Measurements from ENCODE around the gene TBX2. TPM values are rescaled to one million over a fixed set of nuclear protein-coding genes. Genes with fewer than 3 reads are reported as not detected.

TBX2 gene
- total RNA-seq, 4 donors from 2014 or later, result 3.1 to 14.2 (median 9.6) TPM

DNA sequence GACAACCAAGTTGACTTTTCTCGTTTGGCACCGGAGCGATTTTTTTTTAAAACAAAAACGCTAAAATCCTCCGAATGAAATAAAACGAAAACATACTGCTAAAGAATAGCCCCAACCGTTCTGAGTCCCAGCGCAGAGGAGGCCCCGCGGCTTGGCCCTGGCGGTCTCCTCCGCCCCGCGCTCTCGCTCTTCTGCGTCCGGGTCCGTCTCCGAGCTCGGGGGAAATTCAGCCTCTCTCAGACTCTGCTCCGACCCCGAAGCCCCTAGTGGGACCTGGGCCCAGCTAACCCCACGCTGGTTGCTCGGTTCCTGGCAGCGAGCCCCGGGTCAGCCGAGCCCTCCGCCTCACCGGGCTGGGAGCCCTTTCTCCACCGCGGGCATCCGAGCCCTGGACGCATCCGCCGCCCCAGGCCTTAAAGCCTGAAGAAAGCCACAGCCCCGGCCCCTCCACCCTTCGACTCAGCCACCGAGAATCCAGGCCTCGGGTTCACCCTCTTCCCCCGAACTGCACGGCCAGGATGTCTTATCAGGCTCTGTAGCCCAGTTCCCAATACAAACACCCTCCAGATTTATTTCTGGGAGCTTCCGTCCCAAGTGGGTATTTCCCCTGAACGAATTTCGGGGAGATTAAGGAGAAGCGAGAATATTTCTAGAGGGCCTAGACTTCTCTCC is 1.2 kb downstream of the TBX2 start:
- ATAC-seq (ENCODE audit: low FRiP score) (no peak), DNase-seq (ENCODE audit: low spot score) (no peak)
- TF ChIP-seq, protein P1, sequence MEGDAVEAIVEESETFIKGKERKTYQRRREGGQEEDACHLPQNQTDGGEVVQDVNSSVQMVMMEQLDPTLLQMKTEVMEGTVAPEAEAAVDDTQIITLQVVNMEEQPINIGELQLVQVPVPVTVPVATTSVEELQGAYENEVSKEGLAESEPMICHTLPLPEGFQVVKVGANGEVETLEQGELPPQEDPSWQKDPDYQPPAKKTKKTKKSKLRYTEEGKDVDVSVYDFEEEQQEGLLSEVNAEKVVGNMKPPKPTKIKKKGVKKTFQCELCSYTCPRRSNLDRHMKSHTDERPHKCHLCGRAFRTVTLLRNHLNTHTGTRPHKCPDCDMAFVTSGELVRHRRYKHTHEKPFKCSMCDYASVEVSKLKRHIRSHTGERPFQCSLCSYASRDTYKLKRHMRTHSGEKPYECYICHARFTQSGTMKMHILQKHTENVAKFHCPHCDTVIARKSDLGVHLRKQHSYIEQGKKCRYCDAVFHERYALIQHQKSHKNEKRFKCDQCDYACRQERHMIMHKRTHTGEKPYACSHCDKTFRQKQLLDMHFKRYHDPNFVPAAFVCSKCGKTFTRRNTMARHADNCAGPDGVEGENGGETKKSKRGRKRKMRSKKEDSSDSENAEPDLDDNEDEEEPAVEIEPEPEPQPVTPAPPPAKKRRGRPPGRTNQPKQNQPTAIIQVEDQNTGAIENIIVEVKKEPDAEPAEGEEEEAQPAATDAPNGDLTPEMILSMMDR (IDR thresholded peaks at IDR 0.05), result no peak

DNA sequence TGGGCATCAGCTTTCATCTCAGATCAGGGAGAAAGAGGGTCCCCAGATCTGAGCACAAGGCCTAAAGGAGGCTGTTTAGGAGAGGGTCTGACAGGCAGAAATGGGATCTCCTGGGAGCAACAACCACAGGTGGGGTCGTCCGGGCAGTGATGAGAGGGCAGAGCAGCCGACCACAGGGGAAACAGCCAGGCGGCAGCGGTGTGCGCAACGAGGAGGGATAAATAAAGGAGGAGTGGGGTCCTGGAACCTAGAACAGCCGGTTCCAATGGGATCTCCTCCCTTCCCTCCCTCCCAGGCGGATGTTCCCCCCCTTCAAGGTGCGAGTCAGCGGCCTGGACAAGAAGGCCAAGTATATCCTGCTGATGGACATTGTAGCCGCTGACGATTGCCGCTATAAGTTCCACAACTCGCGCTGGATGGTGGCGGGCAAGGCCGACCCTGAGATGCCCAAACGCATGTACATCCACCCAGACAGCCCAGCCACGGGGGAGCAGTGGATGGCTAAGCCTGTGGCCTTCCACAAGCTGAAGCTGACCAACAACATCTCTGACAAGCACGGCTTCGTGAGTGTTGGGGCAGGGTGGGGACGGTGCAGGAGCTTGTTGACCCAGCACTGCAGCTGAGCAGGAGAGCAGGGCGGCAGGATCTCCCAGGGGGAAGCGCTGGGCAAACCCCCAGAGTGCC is 1.9 kb downstream of the TBX2 start:
- ATAC-seq (ENCODE audit: low FRiP score) (no peak), DNase-seq (ENCODE audit: low spot score) (no peak)
- TF ChIP-seq, protein P1 (IDR thresholded peaks at IDR 0.05), result no peak

DNA sequence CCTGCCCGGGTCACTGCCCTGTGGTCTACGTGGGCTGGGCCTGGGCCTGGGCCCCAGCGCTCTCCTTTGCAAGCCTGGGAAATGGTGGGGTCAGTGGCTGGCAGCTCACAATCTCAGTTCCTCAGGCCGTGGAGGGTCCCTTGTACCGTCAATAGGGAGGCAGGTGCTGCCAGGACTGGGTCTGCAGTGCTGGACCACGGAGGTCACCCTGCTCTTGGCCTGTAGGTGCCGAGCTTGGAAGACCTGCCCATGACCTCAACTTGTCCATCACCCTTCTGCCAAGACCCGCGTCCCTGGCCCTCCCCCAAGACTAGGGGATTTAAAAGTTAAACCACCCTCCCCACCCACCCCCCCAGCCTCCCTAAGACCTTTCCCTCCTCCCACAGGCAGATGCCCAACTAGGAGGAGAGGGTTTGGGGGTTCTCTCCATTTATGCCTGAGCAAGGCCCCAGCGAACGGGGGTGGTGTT is 2.5 kb downstream of the TBX2 start:
- DNase-seq (ENCODE audit: low spot score) (no peak), ATAC-seq (ENCODE audit: low FRiP score) (no peak)
- TF ChIP-seq, protein P1 (IDR thresholded peaks at IDR 0.05), result no peak

DNA sequence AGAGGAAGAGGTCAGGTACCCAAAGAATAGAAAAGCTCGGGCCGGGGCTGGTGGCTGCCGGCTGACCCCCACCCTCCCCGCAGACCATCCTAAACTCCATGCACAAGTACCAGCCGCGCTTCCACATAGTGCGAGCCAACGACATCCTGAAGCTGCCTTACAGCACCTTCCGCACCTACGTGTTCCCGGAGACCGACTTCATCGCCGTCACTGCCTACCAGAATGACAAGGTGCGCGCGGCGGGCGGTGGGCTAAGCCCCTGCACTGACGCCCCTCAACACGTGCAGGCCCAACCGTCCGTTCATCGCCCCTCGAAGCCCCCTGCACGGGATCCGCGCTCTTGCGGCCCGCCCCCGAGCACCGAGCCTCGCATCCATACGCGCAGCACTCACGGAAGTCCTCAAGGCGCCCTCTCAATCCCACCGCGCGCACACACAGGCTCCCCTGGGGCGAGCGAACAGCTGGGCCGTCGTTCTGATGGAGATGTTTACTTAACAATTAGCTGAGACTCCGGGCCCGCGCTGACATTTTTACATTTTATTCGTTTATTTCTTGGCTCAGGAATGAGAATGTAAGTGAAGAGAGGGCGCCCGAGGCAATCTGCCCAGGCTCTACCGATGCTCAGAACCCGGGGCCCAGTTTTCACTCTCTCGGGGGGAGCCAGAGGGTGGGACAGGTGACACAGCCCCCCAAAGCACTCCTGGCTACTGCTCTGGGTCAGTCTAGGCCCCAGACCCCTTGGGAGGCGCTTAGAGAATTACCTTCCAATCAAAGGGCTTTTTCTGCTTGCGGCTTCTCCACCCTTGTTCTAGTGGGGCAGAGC is 3.5 kb downstream of the TBX2 start:
- ATAC-seq (ENCODE audit: low FRiP score) (no peak), DNase-seq (ENCODE audit: low spot score) (no peak)
- TF ChIP-seq, protein P1 (IDR thresholded peaks at IDR 0.05), result no peak

DNA sequence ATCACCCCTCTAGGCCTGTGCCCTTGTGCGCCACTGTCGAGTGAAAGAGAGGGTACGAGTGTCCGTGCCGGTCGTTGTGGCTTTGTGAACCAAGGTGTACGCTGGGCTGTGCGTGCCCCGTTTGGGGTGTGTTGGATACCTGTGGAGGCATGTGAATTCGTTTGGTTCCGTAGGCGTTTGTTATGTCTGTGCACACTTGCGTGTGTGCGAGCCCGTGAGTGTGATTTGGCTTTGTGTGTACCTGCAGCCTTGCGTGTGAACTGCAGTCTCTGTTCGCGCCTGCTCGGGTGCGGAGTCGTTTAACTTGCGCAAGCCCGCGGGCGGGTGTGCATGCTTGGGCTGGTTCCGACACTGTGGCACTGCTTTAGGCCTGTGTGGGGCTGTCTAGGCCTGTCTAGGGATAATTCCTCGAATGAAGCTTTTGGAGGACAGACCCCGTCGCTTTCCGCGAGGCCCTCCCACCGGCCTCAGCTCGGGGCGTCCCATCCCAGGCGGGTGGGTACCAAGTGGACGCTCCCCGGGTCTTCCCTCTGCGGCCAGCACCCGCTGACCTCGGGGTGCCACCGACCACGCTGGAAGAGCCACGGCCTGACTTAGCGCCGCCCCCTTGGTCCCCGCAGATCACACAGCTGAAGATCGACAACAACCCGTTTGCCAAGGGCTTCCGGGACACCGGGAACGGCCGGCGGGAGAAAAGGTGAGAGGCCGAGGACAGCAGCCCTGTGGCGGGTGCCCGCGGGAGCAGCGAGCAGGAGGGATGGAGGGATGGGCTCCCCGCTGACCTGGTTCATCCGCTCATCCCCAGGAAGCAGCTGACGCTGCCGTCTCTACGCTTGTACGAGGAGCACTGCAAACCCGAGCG is 4.4 kb downstream of the TBX2 start:
- TF ChIP-seq, protein P1 (IDR thresholded peaks at IDR 0.05), result no peak
- ATAC-seq (ENCODE audit: low FRiP score) (no peak), DNase-seq (ENCODE audit: low spot score) (no peak)

DNA sequence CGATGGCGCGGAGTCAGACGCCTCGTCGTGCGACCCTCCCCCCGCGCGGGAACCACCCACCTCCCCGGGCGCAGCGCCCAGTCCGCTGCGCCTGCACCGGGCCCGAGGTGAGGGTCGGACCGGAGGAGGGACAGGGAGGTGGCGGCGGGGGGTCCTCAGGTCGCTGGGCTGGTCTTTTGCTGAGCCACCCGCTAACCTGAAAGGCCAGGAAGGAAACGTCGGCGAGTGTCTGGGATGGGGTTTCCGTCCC is 4.9 kb downstream of the TBX2 start:
- no peak for DNase-seq (ENCODE audit: low spot score)
- TF ChIP-seq, protein P1 (IDR thresholded peaks at IDR 0.05), result no peak
- no peak for ATAC-seq (ENCODE audit: low FRiP score)

Data from omental fat pad (tissue), 4 donors.